HCEC 1CT (cell line): Measurements from ENCODE around the gene CACNB1.
A peak's percentile ranks its signal among the peaks of the same experiment; 100 is the strongest.

Experiments used
- DNase-seq: peaks from one replicate; pipeline ENCODE4 v3.0.0-alpha.2; 2017

Gene CACNB1

GRCh38 chr17:39197380-39198185 lies at the start of gene CACNB1:
Gene CACNB1 (minus strand): TSS chr17:39197669. CDS start chr17:39197495, 174 bp downstream.
- DNase-seq = peak; percentile 76

GRCh38 chr17:39246274-39246673 lies 48.8 kb upstream of the CACNB1 start:
- DNase-seq = no peak

GRCh38 chr17:39244600-39245570 lies 47.4 kb upstream of the CACNB1 start:
- peak; percentile 64 for DNase-seq

GRCh38 chr17:39244016-39244599 lies 46.6 kb upstream of the CACNB1 start:
- no peak for DNase-seq

- no peak for DNase-seq
Measured at GRCh38 chr17:39243155-39243554, 45.7 kb upstream of the CACNB1 start.

- DNase-seq = no peak
Measured at GRCh38 chr17:39240631-39241030, 43.2 kb upstream of the CACNB1 start.

- no peak for DNase-seq
Measured at GRCh38 chr17:39239640-39240314, 42.3 kb upstream of the CACNB1 start.

- DNase-seq = no peak
Measured at GRCh38 chr17:39238311-39238972, 41.0 kb upstream of the CACNB1 start.

GRCh38 chr17:39237586-39237985 lies 40.1 kb upstream of the CACNB1 start:
- DNase-seq = no peak

- no peak for DNase-seq
Measured at GRCh38 chr17:39236981-39237441, 39.5 kb upstream of the CACNB1 start.

GRCh38 chr17:39236450-39236927 lies 39.0 kb upstream of the CACNB1 start:
- DNase-seq = no peak

- peak; percentile 66 for DNase-seq
Measured at GRCh38 chr17:39235555-39236449, 38.3 kb upstream of the CACNB1 start.

- DNase-seq = no peak
Measured at GRCh38 chr17:39231591-39232551, 34.4 kb upstream of the CACNB1 start.

- no peak for DNase-seq
Measured at GRCh38 chr17:39231091-39231561, 33.7 kb upstream of the CACNB1 start.

- DNase-seq = no peak
Measured at GRCh38 chr17:39230361-39230760, 32.9 kb upstream of the CACNB1 start.

GRCh38 chr17:39229274-39229913 lies 31.9 kb upstream of the CACNB1 start:
- DNase-seq = peak; percentile 70

GRCh38 chr17:39227364-39227919 lies 30.0 kb upstream of the CACNB1 start:
- DNase-seq = no peak

- DNase-seq = no peak
Measured at GRCh38 chr17:39225959-39226683, 28.7 kb upstream of the CACNB1 start.
